Dendritic cell treated with granulocyte-macrophage colony-stimulating factor and Interleukin-4, amounts not matched to agents 40 ng/mL and 50 ng/mL, for 4 days (primary cell): Measurements from ENCODE around the gene VTN.
A peak's percentile ranks its signal among the peaks of the same experiment; 100 is the strongest.

ENCODE experiments used
- H3K27ac Mint-ChIP-seq: one replicate; pipeline ENCODE4 v1.8.0; 2022; ENCODE audit warnings: mild to moderate bottlenecking, mixed read lengths
- H3K27me3 Mint-ChIP-seq: one replicate; pipeline ENCODE4 v1.8.0; 2022; ENCODE audit warnings: mild to moderate bottlenecking, mixed read lengths
- H3K36me3 Mint-ChIP-seq: one replicate; pipeline ENCODE4 v1.8.0; 2022; ENCODE audit warnings: low read depth, mixed read lengths
- H3K4me1 Mint-ChIP-seq: one replicate; pipeline ENCODE4 v1.8.0; 2022; ENCODE audit warnings: low read depth, mixed read lengths
- H3K4me3 Mint-ChIP-seq: one replicate; pipeline ENCODE4 v1.8.0; 2022; ENCODE audit warnings: mild to moderate bottlenecking, moderate library complexity, mixed read lengths
- H3K9me3 Mint-ChIP-seq: one replicate; pipeline ENCODE4 v1.8.0; 2022; ENCODE audit warnings: mixed read lengths
- intact Hi-C: fragments of 100-400 bp; cut with micrococcal nuclease; formaldehyde crosslinking; loops from one replicate; pipeline ENCODE4 v1.15.0; 2022

The VTN gene

GRCh38 chr17:28402844-28403243 lies 32.7 kb upstream of the VTN start:
- Mint-ChIP-seq H3K27ac (peak overlapping the region; percentile 74), H3K27me3 (peaks cover 3% of the 10 kb centered on the region), H3K4me1 (peaks cover 68% of the 10 kb centered on the region), H3K4me3 (peak overlapping the region; percentile 0), H3K9me3 (no peaks in the 10 kb centered on the region), H3K36me3 (peaks cover 64% of the 10 kb centered on the region)
- intact Hi-C loops: loop anchor here (10.0 kb wide), 1 partner anchor 168 kb away; no protein-coding TSS in a partner anchor

GRCh38 chr17:28402224-28402630 lies 32.1 kb upstream of the VTN start:
- H3K27me3 Mint-ChIP-seq: peaks cover 3% of the 10 kb centered on the region
- H3K4me3 Mint-ChIP-seq: no peak overlapping the region
- H3K4me1 Mint-ChIP-seq: peaks cover 68% of the 10 kb centered on the region
- H3K27ac Mint-ChIP-seq: no peak overlapping the region
- peaks cover 70% of the 10 kb centered on the region for H3K36me3 Mint-ChIP-seq
- H3K9me3 Mint-ChIP-seq: no peaks in the 10 kb centered on the region
- intact Hi-C loops: loop anchor here (10.0 kb wide), 1 partner anchor 167 kb away; no protein-coding TSS in a partner anchor

GRCh38 chr17:28399808-28400207 lies 29.7 kb upstream of the VTN start:
- intact Hi-C loops: loop anchor here (10.0 kb wide), 1 partner anchor 165 kb away; no protein-coding TSS in a partner anchor
- peaks cover 1% of the 10 kb centered on the region for H3K27me3 Mint-ChIP-seq
- H3K4me1 Mint-ChIP-seq: peaks cover 53% of the 10 kb centered on the region
- no peak overlapping the region for H3K27ac Mint-ChIP-seq
- H3K36me3 Mint-ChIP-seq: peaks cover 85% of the 10 kb centered on the region
- no peaks in the 10 kb centered on the region for H3K9me3 Mint-ChIP-seq
- no peak overlapping the region for H3K4me3 Mint-ChIP-seq

GRCh38 chr17:28398280-28398981 lies 28.3 kb upstream of the VTN start:
- Mint-ChIP-seq H3K27me3 (peaks cover 1% of the 10 kb centered on the region), H3K4me3 (no peak overlapping the region), H3K9me3 (no peaks in the 10 kb centered on the region), H3K36me3 (peaks cover 82% of the 10 kb centered on the region), H3K27ac (peak overlapping the region; percentile 3), H3K4me1 (peaks cover 39% of the 10 kb centered on the region)
- intact Hi-C loops: no loop called here

GRCh38 chr17:28397687-28398279 lies 27.7 kb upstream of the VTN start:
- Mint-ChIP-seq H3K4me3 (no peak overlapping the region), H3K4me1 (peaks cover 33% of the 10 kb centered on the region), H3K9me3 (no peaks in the 10 kb centered on the region), H3K36me3 (peaks cover 79% of the 10 kb centered on the region), H3K27ac (peak overlapping the region; percentile 3), H3K27me3 (peaks cover 1% of the 10 kb centered on the region)
- intact Hi-C loops: no loop called here

- Mint-ChIP-seq H3K9me3 (no peaks in the 10 kb centered on the region), H3K36me3 (peaks cover 74% of the 10 kb centered on the region), H3K4me3 (no peak overlapping the region), H3K4me1 (peaks cover 27% of the 10 kb centered on the region), H3K27me3 (peaks cover 1% of the 10 kb centered on the region), H3K27ac (no peak overlapping the region)
- intact Hi-C loops: no loop called here
Observed at GRCh38 chr17:28397275-28397674, 27.2 kb upstream of the VTN start.

GRCh38 chr17:28396635-28397239 lies 26.6 kb upstream of the VTN start:
- Mint-ChIP-seq H3K4me1 (peaks cover 22% of the 10 kb centered on the region), H3K9me3 (no peaks in the 10 kb centered on the region), H3K36me3 (peaks cover 69% of the 10 kb centered on the region), H3K27me3 (no peaks in the 10 kb centered on the region), H3K27ac (no peak overlapping the region), H3K4me3 (no peak overlapping the region)
- intact Hi-C loops: no loop called here

GRCh38 chr17:28395968-28396367 lies 25.9 kb upstream of the VTN start:
- Mint-ChIP-seq H3K4me3 (no peak overlapping the region), H3K27me3 (no peaks in the 10 kb centered on the region), H3K4me1 (peaks cover 18% of the 10 kb centered on the region), H3K9me3 (no peaks in the 10 kb centered on the region), H3K27ac (no peak overlapping the region), H3K36me3 (peaks cover 70% of the 10 kb centered on the region)
- intact Hi-C loops: no loop called here

GRCh38 chr17:28395426-28395825 lies 25.3 kb upstream of the VTN start:
- intact Hi-C loops: no loop called here
- H3K4me3 Mint-ChIP-seq: no peak overlapping the region

GRCh38 chr17:28394337-28395116 lies 24.4 kb upstream of the VTN start:
- peaks cover 70% of the 10 kb centered on the region for H3K36me3 Mint-ChIP-seq
- H3K27ac Mint-ChIP-seq: no peak overlapping the region
- H3K27me3 Mint-ChIP-seq: no peaks in the 10 kb centered on the region
- no peaks in the 10 kb centered on the region for H3K9me3 Mint-ChIP-seq
- H3K4me1 Mint-ChIP-seq: peaks cover 10% of the 10 kb centered on the region
- H3K4me3 Mint-ChIP-seq: no peak overlapping the region
- intact Hi-C loops: no loop called here

More at GRCh38 chr17:28395426-28395825, 25.3 kb upstream of the VTN start:
- H3K4me1 Mint-ChIP-seq: peaks cover 15% of the 10 kb centered on the region
- H3K36me3 Mint-ChIP-seq: peaks cover 70% of the 10 kb centered on the region
- H3K9me3 Mint-ChIP-seq: no peaks in the 10 kb centered on the region
- no peaks in the 10 kb centered on the region for H3K27me3 Mint-ChIP-seq
- no peak overlapping the region for H3K27ac Mint-ChIP-seq

- H3K27me3 Mint-ChIP-seq: no peaks in the 10 kb centered on the region
- H3K4me3 Mint-ChIP-seq: no peak overlapping the region
- H3K4me1 Mint-ChIP-seq: peaks cover 5% of the 10 kb centered on the region
- intact Hi-C loops: no loop called here
- peaks cover 58% of the 10 kb centered on the region for H3K36me3 Mint-ChIP-seq
- H3K9me3 Mint-ChIP-seq: no peaks in the 10 kb centered on the region
- H3K27ac Mint-ChIP-seq: no peak overlapping the region
Observed at GRCh38 chr17:28392491-28392890, 22.4 kb upstream of the VTN start.

- Mint-ChIP-seq H3K4me1 (peaks cover 8% of the 10 kb centered on the region), H3K27me3 (no peaks in the 10 kb centered on the region), H3K36me3 (peaks cover 48% of the 10 kb centered on the region), H3K4me3 (no peak overlapping the region), H3K9me3 (no peaks in the 10 kb centered on the region), H3K27ac (no peak overlapping the region)
- intact Hi-C loops: no loop called here
Observed at GRCh38 chr17:28391401-28391800, 21.3 kb upstream of the VTN start.

- H3K9me3 Mint-ChIP-seq: no peaks in the 10 kb centered on the region
- no peak overlapping the region for H3K4me3 Mint-ChIP-seq
Observed at GRCh38 chr17:28390984-28391383, 20.9 kb upstream of the VTN start.

GRCh38 chr17:28390563-28390962 lies 20.5 kb upstream of the VTN start:
- H3K36me3 Mint-ChIP-seq: peaks cover 41% of the 10 kb centered on the region
- peaks cover 8% of the 10 kb centered on the region for H3K4me1 Mint-ChIP-seq
- H3K27ac Mint-ChIP-seq: no peak overlapping the region
- no peaks in the 10 kb centered on the region for H3K27me3 Mint-ChIP-seq
- H3K9me3 Mint-ChIP-seq: no peaks in the 10 kb centered on the region
- H3K4me3 Mint-ChIP-seq: no peak overlapping the region
- intact Hi-C loops: no loop called here

More at GRCh38 chr17:28390984-28391383, 20.9 kb upstream of the VTN start:
- H3K36me3 Mint-ChIP-seq: peaks cover 46% of the 10 kb centered on the region
- intact Hi-C loops: no loop called here
- H3K4me1 Mint-ChIP-seq: peaks cover 8% of the 10 kb centered on the region
- no peaks in the 10 kb centered on the region for H3K27me3 Mint-ChIP-seq
- H3K27ac Mint-ChIP-seq: no peak overlapping the region
